Measurements from ENCODE around the gene LMO7.

The LMO7 gene

DNA sequence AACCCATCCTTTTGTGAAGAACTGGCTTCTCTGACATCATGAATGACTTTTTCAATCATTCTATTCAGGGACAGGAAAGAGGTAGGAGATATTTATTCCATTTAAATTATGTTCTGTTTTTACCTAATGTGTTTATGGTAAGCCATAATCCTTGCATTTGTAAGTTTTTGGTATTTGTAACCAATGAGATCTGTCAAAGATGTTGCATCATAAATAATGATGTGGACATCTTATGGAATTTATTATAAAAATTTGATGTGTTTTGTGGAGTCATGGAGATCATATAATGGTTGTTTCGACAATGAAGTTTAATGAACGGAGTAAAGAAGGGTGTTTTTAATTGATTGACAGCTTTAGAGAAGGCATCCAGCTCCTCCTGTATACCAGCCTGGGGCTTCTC, 67.6 kb downstream of the LMO7 start:
- TF ChIP-seq, protein P1, sequence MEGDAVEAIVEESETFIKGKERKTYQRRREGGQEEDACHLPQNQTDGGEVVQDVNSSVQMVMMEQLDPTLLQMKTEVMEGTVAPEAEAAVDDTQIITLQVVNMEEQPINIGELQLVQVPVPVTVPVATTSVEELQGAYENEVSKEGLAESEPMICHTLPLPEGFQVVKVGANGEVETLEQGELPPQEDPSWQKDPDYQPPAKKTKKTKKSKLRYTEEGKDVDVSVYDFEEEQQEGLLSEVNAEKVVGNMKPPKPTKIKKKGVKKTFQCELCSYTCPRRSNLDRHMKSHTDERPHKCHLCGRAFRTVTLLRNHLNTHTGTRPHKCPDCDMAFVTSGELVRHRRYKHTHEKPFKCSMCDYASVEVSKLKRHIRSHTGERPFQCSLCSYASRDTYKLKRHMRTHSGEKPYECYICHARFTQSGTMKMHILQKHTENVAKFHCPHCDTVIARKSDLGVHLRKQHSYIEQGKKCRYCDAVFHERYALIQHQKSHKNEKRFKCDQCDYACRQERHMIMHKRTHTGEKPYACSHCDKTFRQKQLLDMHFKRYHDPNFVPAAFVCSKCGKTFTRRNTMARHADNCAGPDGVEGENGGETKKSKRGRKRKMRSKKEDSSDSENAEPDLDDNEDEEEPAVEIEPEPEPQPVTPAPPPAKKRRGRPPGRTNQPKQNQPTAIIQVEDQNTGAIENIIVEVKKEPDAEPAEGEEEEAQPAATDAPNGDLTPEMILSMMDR (conservative IDR thresholded peaks at IDR 0.05; ENCODE audit: low read depth, low read length): no peak
- no peak for DNase-seq (ENCODE audit: low read depth)
- no peak overlapping the region for H3K4me3 ChIP-seq (ENCODE audit: low read depth, low read length)

DNA sequence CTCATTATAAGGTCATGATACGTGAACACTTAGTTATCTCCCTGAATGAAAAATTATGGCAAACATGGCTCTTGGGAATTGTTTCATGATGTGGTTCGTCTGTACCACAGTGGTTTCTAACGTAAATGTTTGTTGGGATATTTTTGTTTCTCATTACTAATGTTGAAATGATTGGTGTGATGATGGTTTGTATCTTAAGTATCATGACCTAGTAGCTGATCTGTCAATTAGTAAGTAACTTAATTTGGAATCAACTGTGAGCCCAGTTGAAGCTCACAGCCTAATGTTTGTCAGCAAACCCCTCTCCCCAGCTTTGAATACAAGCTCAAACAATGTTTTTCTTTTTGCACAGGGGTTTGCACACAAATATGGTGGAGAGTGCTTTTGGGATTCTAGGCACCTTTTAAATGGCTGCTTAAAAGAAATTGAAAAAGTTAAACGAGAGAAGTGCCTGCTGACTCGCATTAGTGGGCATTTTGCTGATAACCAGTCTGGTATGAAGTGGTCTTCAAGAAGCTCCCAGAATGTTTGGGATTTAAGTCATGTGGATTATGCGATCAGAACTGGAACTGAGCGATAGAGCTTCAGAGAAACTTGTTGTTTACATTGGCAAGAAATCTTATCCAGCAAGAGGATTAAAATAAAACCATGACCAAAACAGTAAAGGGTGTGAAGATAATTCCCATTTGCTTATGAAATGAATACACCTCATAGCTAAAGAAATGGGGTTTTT, 68.2 kb downstream of the LMO7 start:
- TF ChIP-seq, protein P1 (conservative IDR thresholded peaks at IDR 0.05; ENCODE audit: low read depth, low read length): no peak
- peak; percentile 76 for DNase-seq (ENCODE audit: low read depth)
- no peak overlapping the region for H3K4me3 ChIP-seq (ENCODE audit: low read depth, low read length)

DNA sequence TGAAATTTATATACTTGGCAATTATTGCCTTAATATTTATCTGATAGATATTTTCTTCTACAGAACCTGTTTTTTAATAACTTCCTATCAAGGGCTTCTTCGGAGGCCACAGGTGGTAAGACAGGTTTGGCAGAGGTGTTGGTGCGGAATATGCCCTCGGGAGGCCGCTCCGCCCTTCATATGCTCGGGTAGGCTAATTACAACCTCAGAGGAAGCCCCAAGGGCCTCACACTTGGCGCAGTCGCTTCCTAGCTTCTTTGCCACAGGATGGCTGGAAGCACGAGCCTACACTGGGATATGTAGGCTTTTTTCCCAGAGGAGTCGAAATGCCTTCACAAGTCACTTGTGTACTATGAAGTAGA, 68.8 kb downstream of the LMO7 start:
- DNase-seq (ENCODE audit: low read depth): no peak
- TF ChIP-seq, protein P1 (conservative IDR thresholded peaks at IDR 0.05; ENCODE audit: low read depth, low read length): no peak
- no peak overlapping the region for H3K4me3 ChIP-seq (ENCODE audit: low read depth, low read length)

DNA sequence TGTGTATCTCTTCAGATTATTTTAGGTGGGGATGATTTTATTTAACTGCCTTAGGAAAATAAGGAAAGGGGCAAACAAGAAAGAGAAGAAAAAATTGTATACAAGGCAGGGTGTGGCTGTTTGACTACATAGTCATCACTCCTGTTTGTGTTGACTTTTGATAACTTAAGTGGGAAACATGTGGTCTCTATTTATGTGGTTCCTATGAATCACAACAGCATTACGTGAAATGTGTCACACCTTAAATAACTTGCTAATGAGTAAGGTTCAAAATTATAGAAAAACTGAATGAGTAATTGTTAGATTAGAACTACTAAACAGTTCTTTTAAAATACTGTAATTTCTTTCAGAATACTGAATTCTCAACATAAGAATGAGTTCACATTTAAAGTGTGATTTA, 69.3 kb downstream of the LMO7 start:
- peak; percentile 55 for DNase-seq (ENCODE audit: low read depth)
- no peak overlapping the region for H3K4me3 ChIP-seq (ENCODE audit: low read depth, low read length)
- TF ChIP-seq, protein P1 (conservative IDR thresholded peaks at IDR 0.05; ENCODE audit: low read depth, low read length): no peak

DNA sequence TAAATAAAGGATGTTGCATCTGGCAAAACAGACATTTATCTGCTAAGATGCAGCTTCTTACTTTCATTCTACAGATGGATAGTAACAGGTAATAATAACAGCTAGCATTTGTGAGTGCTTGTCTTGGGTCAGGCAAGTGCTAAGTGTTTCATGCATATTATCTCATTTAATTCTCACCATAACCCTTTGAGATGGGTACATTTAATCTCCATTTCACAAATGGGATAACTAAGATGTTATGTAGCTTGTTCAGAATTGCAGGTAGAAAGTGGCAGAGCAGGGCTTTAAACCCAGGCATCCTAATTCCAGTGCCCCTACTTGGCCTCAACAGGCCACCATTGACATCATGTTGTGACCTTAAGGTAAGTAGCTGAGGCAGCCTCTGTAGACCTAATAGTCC, 69.8 kb downstream of the LMO7 start:
- DNase-seq (ENCODE audit: low read depth): no peak
- no peak overlapping the region for H3K4me3 ChIP-seq (ENCODE audit: low read depth, low read length)
- TF ChIP-seq, protein P1 (conservative IDR thresholded peaks at IDR 0.05; ENCODE audit: low read depth, low read length): no peak

DNA sequence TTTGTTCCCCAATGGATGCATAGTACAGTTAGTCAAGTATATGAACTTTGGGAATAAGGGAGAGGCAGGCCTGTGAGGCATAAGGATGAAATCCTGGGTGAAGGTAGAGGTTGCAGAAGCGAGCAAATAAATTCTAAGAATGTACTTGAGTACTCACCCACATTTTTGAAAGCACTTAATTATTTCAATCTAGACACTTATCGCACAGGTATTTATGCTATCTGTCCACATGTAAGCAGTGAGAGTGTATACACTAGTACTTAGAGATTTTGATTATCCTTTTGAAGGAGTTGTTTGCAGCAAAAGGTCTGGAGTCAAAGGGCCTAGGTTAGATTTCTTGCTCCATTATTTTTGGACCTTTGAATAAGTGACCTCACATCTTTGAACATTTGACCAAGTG, 77.7 kb downstream of the LMO7 start:
- TF ChIP-seq, protein P1 (conservative IDR thresholded peaks at IDR 0.05; ENCODE audit: low read depth, low read length): no peak

More for the DNA sequence above, 77.7 kb downstream of the LMO7 start:
- no peak for DNase-seq (ENCODE audit: low read depth)
- no peak overlapping the region for H3K4me3 ChIP-seq (ENCODE audit: low read depth, low read length)
